Measurements from ENCODE around the gene CA10.

- TF ChIP-seq, protein P1, sequence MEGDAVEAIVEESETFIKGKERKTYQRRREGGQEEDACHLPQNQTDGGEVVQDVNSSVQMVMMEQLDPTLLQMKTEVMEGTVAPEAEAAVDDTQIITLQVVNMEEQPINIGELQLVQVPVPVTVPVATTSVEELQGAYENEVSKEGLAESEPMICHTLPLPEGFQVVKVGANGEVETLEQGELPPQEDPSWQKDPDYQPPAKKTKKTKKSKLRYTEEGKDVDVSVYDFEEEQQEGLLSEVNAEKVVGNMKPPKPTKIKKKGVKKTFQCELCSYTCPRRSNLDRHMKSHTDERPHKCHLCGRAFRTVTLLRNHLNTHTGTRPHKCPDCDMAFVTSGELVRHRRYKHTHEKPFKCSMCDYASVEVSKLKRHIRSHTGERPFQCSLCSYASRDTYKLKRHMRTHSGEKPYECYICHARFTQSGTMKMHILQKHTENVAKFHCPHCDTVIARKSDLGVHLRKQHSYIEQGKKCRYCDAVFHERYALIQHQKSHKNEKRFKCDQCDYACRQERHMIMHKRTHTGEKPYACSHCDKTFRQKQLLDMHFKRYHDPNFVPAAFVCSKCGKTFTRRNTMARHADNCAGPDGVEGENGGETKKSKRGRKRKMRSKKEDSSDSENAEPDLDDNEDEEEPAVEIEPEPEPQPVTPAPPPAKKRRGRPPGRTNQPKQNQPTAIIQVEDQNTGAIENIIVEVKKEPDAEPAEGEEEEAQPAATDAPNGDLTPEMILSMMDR (conservative IDR thresholded peaks at IDR 0.05; ENCODE audit: low read depth, low read length) = no peak
- no peak for TF ChIP-seq MAFK (IDR thresholded peaks at IDR 0.05; ENCODE audit: low read depth, low read length)
These were observed 52.4 kb downstream of the CA10 start for GRCh38 chr17:52106072-52106471.
